Hepatocyte (in vitro differentiated cells): ENCODE data around the gene SPSB1.

Source experiments
- CTCF ChIP-seq: fragments of 200-600 bp; sonication (generic); IDR thresholded peaks from 2 replicates; pipeline ENCODE4 v1.5.1; 2016; ENCODE audit warnings: antibody characterized with exemption, mild to moderate bottlenecking; ENCODE audit not compliant: poor library complexity
- EZH2 ChIP-seq: fragments of 200-600 bp; sonication (generic); IDR thresholded peaks from 2 replicates; pipeline ENCODE4 v1.6.1; 2016; ENCODE audit warnings: antibody characterized with exemption, mild to moderate bottlenecking, borderline replicate concordance

GRCh38 chr1:9345471-9345870, 52.8 kb downstream of the SPSB1 start:
- TF ChIP-seq CTCF (no peak), EZH2 (no peak)
